Activated T-cell treated with anti-CD3 and anti-CD28 coated beads for 24 hours (primary cell): ENCODE results near the gene OR2L8.

ENCODE experiments used
- DNase-seq: peaks from one replicate; pipeline ENCODE4 v3.0.0-alpha.2; 2020; ENCODE audit warnings: low read depth

The OR2L8 gene, protein sequence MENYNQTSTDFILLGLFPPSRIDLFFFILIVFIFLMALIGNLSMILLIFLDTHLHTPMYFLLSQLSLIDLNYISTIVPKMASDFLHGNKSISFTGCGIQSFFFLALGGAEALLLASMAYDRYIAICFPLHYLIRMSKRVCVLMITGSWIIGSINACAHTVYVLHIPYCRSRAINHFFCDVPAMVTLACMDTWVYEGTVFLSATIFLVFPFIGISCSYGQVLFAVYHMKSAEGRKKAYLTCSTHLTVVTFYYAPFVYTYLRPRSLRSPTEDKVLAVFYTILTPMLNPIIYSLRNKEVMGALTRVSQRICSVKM

DNA sequence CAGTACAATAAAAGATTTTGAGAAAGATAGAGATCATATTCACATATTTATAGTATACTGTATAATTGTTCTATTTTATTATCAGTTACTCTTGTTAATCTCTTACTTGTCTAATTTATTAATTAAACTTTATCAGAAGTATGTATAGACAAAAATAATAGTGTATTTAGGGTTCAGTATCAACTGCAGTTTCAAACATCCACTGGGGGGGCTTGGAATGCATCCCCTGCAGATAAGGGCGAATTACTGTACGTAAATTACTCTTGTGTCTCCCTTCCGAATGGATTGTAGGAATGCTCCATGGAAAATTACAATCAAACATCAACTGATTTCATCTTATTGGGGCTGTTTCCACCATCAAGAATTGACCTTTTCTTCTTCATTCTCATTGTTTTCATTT lies at the start of gene OR2L8:
Gene OR2L8, plus strand, starts transcription at position 301 of the 400 bp plus-strand sequence. Its CDS starts 0 bp downstream, at position 301.
- no peak for DNase-seq

DNA sequence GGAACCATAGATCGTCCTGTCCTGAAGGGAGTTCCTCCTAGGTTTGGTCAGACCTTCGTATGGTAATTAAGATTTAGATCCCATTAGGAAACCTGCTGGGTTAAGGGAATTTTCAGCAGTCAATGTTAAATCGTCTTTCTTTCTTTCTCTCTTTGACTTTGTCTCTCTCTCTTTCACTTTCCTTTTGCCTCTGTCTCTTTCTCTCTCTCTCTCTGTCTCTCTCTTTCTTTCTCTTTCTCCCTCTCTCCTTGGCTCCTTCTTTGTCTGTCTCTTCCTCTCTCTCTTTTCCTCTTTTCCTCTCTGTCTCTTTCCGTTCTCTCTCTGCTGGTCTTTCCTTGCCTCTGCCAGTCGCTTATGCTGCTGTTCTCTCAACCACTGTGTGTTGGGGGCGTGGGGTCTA lies 44.5 kb upstream of the OR2L8 start:
- DNase-seq = no peak

DNA sequence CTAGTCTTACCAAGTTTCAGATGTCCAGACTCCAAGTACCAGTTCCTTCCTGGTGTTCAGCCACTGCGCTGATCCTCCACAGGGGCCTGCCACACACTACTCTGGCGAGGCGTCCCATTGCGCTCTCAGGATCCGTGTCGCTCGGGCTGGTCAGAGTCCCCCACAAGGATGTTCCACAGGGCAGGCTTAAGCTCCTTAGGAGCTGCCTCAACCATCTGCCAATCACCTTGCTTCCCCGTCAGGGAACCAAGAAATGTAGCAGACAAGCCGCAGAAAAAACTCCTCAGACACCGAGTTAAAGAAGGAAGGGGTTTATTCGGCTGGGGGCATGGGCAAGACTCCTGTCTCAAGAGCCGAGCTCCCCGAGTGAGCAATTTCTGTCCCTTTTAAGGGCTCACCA lies 43.5 kb upstream of the OR2L8 start:
- DNase-seq = no peak

DNA sequence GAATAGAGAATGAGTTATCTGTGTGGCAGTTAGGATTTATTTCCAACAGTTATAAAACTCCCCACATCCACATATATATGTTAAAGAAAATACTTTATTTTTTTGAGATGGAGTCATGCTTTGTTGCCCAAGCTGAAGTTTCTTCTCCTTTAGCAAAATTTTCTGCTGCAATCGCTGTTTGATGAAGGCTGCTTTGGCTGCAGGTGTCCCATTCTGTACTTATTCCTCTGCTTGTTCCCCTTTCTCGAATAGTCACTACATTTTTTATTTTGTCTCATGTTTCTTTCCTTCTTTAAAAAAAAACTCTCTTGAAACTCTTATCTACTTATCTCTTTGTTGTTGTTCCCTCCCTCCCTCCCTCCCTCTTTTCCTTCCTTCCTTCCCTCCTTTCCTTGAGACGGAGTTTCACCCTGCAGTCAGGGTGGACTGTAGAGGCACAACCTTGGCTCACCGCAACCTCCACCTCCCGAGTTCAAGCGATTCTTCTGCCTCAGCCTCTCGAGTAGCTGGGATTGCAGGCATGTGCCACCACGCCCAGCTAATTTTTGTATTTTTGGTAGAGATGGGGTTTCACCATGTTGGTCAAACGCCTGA lies 42.7 kb upstream of the OR2L8 start:
- DNase-seq = no peak

DNA sequence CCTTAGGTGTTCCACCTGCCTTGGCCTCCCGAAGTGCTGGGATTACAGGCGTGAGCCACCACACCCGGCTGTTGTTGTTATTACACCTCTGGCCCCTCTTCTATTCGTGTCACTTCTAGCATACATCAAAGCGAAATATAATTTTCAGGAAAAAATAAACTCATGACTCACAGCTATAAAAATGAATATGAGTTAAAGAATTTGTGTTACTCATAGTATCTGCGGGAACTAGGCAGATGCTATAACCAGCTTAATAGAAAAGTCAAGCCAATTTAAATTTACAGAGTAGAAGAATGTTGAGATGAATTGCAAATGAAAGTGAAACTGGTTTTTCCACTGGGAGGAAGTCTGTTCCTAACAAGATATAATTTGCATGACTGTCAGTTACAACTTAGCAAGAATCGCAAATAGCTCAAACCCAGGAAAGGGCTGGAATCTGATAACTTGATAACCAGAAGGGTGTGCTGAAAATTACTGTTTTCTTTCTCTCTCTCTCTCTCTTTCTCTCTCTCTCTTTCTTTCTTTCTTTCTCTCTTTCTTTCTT lies 42.1 kb upstream of the OR2L8 start:
- DNase-seq = no peak

DNA sequence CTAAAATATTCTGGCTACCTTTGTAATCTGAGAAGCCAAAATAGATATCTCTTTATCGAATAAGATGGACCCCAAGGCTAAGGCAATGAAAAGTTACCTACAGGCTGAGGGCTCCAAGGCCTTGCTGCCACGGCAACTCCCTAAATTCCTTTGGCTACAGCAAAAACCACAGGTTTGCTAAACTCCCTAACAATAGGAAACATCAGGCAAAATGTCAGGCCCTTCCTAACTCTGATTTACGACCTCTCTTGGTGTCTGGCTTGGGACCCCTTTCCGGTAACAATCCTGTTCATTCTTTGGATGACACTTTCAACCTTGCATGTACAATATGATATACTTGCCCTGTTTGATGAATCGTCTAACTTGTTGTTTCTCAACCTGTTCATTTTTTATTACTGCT lies 39.9 kb upstream of the OR2L8 start:
- DNase-seq = no peak

DNA sequence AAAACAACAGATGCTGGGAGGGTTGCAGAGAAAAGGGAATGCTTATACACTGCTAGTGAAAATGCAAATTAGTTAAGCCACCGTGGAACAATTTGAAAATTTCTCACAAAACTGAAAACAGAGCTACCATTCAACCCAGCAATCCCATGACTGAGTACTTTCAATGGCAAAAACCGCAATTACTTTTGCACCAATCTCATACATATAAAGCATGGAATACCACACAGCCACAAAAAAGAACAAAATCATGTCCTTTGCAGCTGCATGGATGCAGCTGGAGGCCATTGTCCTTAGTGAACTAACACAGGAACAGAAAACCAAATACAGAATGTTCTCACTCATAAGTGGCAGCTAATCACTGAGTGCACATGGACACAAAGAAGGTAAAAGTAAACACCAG lies 34.9 kb upstream of the OR2L8 start:
- no peak for DNase-seq

DNA sequence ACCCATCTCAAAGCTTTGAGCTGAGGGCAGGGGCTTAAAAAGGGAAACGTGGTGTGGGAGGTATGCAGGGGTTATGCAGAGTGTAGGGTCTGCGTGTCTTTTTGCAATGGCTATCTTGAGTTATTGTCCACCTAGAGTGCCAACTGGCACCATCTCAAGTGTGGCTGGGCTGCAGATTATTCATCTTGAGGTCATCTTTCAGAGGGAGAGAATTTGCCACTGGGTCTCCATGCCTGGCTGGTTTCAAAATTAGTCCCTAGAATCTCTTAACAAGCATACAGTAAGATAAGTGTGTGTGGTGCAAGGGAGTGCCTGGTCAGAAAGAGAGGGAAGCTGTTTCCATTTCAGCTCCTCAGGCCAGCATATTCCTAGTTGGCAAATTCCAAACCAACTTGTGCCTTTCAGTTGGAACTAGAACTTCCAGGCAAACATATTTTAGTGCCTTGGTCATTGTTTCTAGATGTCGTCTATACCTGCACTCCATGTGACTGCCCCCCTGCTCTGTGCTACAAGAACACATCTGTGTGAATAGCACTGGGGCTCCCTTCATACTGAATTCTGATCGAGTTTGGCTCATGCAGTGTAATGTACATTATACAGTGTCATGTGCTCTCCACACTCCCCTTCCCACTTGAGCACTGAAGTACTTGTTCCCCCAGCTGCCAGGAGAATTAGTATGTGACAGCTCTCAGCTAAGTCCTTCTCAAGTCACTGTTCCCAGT lies 33.6 kb upstream of the OR2L8 start:
- DNase-seq = no peak

DNA sequence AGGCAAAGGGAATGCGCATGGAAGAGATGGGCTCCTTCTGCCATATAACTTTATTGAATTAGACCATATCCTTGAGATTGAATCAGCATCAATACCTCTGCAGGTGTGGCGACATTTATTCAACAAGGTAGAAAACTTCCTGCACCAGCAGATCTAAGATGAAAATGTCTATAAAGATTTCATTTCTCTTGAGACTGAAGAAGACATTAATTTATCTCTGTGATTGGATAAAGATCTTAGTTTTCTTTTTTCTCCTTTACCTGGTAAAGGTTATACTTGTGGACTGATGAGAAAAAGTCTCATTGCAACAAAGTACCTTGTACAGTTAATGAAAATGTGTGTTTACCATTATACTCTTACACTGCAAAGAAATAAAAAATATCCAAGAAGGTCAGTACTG lies 28.7 kb upstream of the OR2L8 start, which contains the start of gene OR2T8:
Gene OR2T8, plus strand, starts transcription at position 301 of the 400 bp plus-strand sequence. CDS start 766 bp downstream, outside the sequence.
- DNase-seq = no peak

DNA sequence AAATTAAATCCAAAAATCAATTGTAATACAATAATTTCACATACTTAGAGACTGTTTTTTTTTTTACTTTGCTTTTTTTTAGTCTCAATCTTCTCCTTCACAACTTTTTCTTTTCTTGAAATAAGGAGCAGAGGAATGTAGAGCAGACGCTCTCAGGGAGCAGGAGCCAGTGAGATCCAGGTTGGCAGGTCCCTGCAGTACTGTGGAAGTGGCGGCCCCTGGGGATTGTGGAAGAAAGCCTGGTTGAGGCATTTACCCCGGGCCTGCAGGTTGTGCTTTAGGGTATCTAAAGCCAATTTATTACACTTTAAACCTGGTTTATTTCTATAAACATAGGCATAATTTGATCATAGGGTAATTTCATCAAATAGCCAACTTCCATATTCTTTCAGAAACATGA lies 24.7 kb upstream of the OR2L8 start:
- no peak for DNase-seq

DNA sequence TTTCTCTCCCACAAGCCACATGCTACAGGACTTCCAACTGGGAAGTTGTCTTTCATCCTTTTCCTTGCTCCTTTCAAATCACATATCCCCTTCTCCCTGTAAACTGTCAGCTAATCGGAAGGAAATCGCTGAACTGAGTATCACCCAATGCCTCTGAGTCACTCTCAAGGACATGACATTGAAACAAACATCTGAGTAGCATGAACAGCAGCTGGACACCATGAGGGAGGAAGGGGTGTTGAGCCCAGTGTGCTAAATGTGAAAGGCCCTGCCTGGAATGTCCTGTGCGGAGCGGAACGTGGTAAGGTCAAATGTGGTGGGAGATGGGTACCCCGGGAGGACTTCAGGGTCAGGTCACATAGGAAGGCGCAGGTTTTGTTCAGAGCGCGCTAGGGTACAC lies 23.8 kb upstream of the OR2L8 start, which contains the start of gene OR2AJ1:
Gene OR2AJ1, plus strand, starts transcription at position 22 of the 400 bp plus-strand sequence. CDS start 8,880 bp downstream, outside the sequence.
- DNase-seq = no peak

DNA sequence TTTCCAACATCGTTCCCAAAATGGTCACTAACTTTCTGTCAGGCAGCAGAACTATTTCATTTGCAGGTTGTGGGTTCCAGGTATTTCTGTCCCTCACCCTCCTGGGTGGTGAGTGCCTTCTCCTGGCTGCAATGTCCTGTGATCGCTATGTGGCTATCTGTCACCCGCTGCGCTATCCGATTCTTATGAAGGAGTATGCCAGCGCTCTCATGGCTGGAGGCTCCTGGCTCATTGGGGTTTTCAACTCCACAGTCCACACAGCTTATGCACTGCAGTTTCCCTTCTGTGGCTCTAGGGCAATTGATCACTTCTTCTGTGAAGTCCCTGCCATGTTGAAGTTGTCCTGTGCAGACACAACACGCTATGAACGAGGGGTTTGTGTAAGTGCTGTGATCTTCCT lies 14.7 kb upstream of the OR2L8 start:
- DNase-seq = no peak

DNA sequence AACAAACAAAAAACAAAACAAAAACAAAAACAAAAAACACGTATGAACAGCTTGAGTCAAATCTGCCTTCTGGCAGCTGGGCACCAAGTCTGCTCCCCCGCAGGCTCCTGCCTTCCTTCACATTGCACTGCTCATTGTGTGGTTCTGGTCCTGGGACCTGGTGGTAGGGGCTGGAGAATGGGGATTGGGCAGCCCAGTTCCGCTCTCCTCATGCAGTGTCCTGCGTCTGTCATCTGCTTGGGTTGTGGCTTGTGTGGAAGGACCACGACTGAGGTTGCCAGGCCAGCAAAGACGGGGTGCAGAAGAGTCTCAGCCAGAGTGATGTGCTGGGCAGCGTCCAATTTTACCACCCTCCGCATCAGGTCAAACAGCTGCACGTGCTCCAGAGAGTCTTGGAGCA lies 12.9 kb upstream of the OR2L8 start:
- DNase-seq = no peak

DNA sequence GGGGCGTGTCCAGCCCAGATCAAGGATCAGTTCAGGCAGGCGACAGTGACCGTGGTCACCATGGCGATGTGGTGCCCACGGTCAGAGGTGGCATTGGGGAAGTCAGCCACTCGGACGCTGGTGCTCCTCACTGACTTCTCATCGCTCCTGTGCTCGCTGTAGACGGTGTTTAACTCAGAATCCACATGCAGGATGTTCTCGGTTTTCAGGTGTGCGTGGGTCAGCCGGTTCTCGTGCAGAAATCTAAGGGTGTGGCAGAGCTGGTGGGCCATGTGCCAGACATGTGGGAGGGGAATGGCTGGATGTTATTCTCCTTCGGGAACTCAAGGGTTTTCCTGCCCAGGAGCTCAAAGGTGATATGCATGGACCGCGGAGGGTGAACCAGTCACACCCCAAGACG lies 12.2 kb upstream of the OR2L8 start:
- no peak for DNase-seq

DNA sequence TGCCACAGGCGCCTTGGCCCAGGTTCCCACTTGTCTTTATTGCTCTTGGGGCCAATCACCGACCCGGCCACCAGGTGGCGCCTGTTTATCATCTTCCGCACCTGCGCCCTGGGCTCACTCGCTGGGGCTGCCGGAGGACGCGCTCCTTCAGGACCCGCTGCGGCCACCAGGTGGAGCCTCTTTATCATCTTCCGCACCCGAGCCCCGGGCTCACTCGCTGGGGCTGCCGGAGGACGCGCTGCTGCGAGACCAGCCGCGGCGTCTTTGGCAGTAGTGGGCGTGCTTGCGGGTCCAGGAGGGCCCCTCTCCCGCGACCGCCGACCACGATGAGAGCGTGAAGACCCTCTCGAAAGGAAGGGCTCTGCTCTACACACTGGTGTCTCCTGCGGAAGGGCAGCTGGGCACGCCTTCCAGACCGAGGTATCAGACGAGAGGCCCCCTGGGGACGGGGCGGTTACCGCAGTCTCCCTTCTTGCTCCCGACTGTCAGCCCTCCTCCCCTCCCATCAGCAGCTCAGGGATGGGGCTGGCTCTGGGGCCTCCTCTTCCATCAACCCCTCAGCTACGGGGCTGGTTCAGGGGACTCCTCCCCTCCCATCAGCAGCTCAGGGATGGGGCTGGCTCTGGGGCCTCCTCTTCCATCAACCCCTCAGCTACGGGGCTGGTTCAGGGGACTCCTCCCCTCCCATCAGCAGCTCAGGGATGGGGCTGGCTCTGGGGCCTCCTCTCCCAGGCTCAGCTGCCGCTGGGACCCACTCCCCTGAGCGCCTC lies 11.5 kb upstream of the OR2L8 start:
- peak; percentile 88 for DNase-seq

DNA sequence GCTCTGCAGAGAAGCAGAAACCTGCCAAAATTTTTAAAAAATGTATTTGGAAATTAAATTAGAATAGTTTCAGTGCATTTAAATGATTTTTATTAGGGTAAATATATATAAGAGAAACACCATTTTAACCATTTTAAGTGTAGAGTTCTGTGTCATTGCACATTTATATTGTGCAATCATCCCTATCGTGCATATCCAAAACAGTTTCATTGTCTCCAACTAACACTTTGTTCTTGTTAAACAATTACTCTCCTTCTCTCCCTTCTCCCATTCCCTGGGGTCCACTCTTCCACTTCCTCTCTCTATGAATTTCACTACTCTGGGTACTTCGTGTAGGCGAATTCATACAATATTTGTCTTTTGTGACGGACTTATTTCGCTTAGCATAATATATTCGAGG lies 6.0 kb upstream of the OR2L8 start:
- DNase-seq = no peak

DNA sequence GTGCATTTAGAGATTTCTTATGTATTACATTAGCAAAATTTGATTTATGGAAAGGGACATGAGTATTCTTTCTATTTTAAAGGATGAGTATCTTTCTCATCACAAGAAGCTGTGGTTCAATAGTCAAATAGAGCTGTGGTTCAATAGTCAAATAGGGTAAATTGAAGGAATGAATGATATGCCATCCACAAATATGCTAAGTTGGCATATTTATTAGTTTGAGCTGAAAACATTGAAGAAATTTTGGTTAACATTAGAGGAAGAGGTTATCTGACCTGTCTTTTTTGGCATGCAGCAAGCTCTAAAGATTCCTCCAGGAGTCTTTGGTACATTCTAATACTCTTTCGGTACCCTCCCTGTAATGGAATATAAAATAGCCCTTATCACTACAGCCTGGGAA lies 4.8 kb downstream of the OR2L8 start:
- DNase-seq = no peak

DNA sequence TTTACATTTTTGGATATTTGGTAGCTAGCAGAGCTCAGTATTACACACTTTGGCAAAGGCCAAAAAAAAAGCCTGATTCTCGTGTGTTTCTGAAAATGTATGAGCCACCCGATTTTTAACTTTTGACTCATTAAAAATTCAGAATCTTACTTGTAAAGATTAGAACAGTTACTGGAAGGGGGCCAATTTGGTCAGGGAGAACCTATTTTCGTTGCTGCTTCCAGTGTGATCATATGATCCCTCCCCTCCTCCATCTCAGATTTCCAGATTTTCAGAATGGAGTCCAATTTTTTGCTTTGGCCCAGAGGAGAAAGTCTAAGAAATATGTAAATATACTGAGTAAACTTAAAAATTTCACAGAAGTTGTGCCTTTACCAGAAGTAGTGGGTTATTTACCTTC lies 13.1 kb downstream of the OR2L8 start:
- DNase-seq = no peak

DNA sequence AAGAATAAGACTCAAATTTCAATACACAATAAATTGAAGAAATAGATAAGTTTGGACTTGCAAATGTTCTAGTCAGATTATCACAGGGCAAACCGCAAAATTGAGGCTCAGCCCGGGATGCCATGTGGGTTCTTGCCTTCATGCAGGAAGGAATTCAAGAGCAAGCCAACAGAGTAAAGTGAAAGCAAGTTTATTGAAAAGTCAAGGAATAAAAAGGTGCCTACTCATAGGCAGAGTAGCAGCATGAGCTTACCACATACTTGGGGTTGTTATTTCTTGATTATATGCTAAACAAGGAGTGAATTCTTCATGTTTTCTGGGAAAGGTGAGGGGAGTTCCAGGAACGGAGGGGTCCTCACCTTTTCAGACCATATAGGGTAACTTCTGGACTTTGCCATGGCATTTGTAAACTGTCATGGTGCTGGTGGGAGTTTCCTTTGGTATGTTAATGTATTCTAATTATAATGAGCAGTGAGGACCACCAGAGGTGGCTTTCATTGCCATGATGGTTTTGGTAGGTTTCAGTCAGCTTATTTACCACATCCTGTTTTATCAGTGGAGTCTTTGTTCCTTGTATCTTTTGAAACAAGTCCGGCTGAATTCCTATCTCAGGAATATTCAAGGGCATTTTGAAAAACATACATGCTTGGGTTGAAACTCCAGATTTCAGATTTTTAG lies 14.4 kb downstream of the OR2L8 start:
- DNase-seq = no peak

DNA sequence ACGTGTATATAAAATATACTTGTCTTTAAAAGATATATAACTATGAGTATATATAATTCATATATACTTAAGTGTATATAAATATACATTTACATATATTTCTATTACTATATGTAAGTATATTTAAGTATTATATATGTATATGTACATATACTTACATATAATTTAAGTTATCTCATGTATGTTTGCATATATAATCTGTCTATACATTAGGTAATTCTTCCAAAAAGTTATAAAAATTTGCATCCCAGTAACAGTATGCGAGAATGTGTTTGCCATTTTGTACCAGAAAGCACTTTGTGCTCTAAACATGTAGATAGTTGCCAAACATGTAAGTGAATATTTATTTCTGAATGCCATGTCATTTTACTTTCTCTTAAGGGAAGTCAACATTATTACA lies 16.3 kb downstream of the OR2L8 start, which contains the start of gene OR2AK2:
Gene OR2AK2, plus strand, starts transcription at position 301 of the 400 bp plus-strand sequence. CDS start 144 bp downstream, outside the sequence.
- no peak for DNase-seq

DNA sequence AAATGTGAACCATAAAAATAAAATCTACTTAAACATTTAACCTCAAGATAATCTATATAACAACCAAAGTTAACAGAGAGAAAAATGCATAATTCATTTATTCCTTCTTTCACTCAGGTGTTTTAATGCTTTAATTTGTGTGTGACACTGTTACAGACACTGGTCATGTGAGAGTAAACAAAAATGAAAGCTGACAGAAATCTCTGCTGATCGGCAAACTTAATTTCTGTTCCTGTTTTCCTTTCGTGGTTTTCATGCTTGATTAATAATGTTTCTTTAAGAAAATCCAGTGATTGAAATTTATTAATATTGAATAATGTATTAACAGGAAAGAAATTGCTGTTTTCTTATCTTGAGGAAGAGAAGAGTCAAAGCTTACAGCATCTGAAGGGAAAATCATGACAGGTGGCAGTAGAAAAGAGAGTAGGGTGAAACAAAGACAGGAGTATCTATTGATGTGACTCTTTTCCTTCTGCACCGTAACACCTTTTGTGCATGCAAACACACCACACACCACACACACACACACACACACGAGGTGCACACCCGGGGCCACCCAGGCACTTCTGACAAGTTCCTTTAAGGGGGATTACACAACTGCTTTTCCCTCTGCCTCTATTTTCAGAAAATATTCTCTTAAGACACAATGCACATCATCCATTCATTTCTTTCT lies 18.0 kb downstream of the OR2L8 start:
- no peak for DNase-seq
